Neural crest cell (in vitro differentiated cells): Measurements from ENCODE around the gene ZNF142. TPM values are rescaled to one million over a fixed set of nuclear protein-coding genes. Genes with fewer than 3 reads are reported as not detected.

Source experiments
- DNase-seq: peaks from one replicate; pipeline ENCODE4 v3.0.0; 2021; ENCODE audit warnings: low read depth, mixed read lengths, low spot score
- H3K27ac Mint-ChIP-seq: one replicate; pipeline ENCODE4 v1.8.0; 2021; ENCODE audit warnings: mild to moderate bottlenecking, mixed read lengths; ENCODE audit not compliant: unreplicated experiment
- H3K27me3 Mint-ChIP-seq: 2 replicates; pipeline ENCODE4 v1.8.0; 2021; ENCODE audit warnings: low read depth, mild to moderate bottlenecking, mixed read lengths
- H3K36me3 Mint-ChIP-seq: 2 replicates; pipeline ENCODE4 v1.8.0; 2021; ENCODE audit warnings: low read depth, mild to moderate bottlenecking, mixed read lengths
- H3K4me1 Mint-ChIP-seq: 2 replicates; pipeline ENCODE4 v1.8.0; 2021; ENCODE audit warnings: mixed read lengths
- H3K4me3 Mint-ChIP-seq: one replicate; pipeline ENCODE4 v1.8.0; 2021; ENCODE audit warnings: mild to moderate bottlenecking, mixed read lengths
- H3K9me3 Mint-ChIP-seq: 2 replicates; pipeline ENCODE4 v1.8.0; 2021; ENCODE audit warnings: mixed read lengths
- CTCF ChIP-seq: fragments of 200-600 bp; sonication (generic); conservative IDR thresholded peaks from 2 replicates; pipeline ENCODE4 v1.5.0; 2021; ENCODE audit warnings: antibody characterized with exemption, mild to moderate bottlenecking
- total RNA-seq: library from RNA; stranded (reverse); gene quantifications from 2 replicates; pipeline ENCODE4 v1.2.1, GENCODE V29; 2021

Gene ZNF142
- total RNA-seq, 1 donor from 2014 or later, result 58.2 TPM

- no peak for TF ChIP-seq CTCF
- DNase-seq, result no peak
- H3K27ac Mint-ChIP-seq, result peak overlapping the region; percentile 69
- no peaks in the 10 kb centered on the region for H3K9me3 Mint-ChIP-seq
- H3K4me1 Mint-ChIP-seq, result peaks cover 19% of the 10 kb centered on the region
- no peaks in the 10 kb centered on the region for H3K27me3 Mint-ChIP-seq
- H3K4me3 Mint-ChIP-seq, result peak overlapping the region; percentile 45
- H3K36me3 Mint-ChIP-seq, result peaks cover 9% of the 10 kb centered on the region
Measured at GRCh38 chr2:218662827-218663226, 3.4 kb upstream of the ZNF142 start.

- TF ChIP-seq CTCF, result no peak
- H3K27me3 Mint-ChIP-seq, result no peaks in the 10 kb centered on the region
- no peaks in the 10 kb centered on the region for H3K9me3 Mint-ChIP-seq
- no peak overlapping the region for H3K27ac Mint-ChIP-seq
- H3K4me3 Mint-ChIP-seq, result peak overlapping the region; percentile 45
- peaks cover 7% of the 10 kb centered on the region for H3K36me3 Mint-ChIP-seq
- no peak for DNase-seq
- peaks cover 19% of the 10 kb centered on the region for H3K4me1 Mint-ChIP-seq
Measured at GRCh38 chr2:218662377-218662776, 3.0 kb upstream of the ZNF142 start.

- no peak overlapping the region for H3K27ac Mint-ChIP-seq
- TF ChIP-seq CTCF, result no peak
- peaks cover 19% of the 10 kb centered on the region for H3K4me1 Mint-ChIP-seq
- H3K4me3 Mint-ChIP-seq, result peak overlapping the region; percentile 94
- no peak for DNase-seq
- H3K27me3 Mint-ChIP-seq, result no peaks in the 10 kb centered on the region
- no peaks in the 10 kb centered on the region for H3K9me3 Mint-ChIP-seq
- H3K36me3 Mint-ChIP-seq, result peaks cover 5% of the 10 kb centered on the region
Measured at GRCh38 chr2:218659988-218660358, 550 bp upstream of the ZNF142 start.

DNA sequence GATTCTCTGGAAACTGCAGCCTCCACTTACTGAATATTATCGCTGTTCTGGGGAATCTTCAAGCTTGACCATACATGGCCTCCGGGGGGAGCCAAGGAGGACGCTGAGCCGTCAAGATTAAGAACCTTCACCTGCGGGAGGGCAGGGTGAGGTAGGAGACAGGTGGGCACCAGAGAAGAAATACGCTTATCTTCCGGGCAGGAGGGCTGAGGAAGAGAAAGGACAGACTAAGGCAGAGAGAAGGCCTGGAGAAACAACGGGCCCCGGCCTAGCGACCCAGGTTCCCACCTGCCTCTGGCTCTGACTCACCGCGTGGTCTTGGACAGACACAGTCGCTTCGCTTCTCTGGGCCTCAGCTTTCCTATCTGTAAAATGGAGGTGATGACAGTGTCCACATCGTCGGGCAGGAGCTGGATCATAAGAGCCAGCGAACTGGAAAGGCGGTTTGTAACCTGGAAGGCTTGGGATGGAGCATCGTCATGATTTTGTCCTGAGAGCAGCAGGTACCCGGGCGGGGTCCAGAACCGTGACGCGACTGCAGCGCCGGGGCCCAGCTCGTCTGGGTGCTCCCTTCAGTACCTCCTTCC lies 659 bp downstream of the ZNF142 start:
- DNase-seq, result peak; percentile 16
- peak overlapping the region; percentile 94 for H3K4me3 Mint-ChIP-seq
- H3K4me1 Mint-ChIP-seq, result peaks cover 19% of the 10 kb centered on the region
- H3K27ac Mint-ChIP-seq, result peak overlapping the region; percentile 95
- H3K36me3 Mint-ChIP-seq, result peaks cover 5% of the 10 kb centered on the region
- no peaks in the 10 kb centered on the region for H3K9me3 Mint-ChIP-seq
- peak; percentile 64 for TF ChIP-seq CTCF
- no peaks in the 10 kb centered on the region for H3K27me3 Mint-ChIP-seq

GRCh38 chr2:218655751-218656150 lies 3.7 kb downstream of the ZNF142 start:
- Mint-ChIP-seq H3K36me3 (no peaks in the 10 kb centered on the region), H3K4me3 (peak overlapping the region; percentile 19), H3K9me3 (no peaks in the 10 kb centered on the region), H3K27ac (no peak overlapping the region), H3K4me1 (peaks cover 19% of the 10 kb centered on the region), H3K27me3 (no peaks in the 10 kb centered on the region)
- no peak for DNase-seq
- TF ChIP-seq CTCF, result no peak

DNA sequence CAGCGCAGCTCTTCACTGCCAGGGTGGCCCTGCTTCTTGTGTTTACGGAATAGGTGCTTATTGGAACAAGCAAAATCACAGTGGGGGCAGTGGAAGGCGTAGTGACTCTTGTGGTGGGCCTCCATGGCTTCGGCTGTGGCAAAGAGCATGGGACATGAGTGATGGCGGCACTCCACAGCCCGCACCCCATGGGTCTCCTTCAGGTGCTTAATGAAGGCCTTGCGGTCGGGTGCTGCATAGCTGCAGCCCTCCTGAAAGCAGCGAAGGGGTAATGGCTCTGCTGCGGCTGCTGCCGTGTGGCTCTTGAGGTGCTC lies 10.7 kb downstream of the ZNF142 start:
- H3K4me1 Mint-ChIP-seq, result no peaks in the 10 kb centered on the region
- no peak overlapping the region for H3K27ac Mint-ChIP-seq
- peak; percentile 1 for TF ChIP-seq CTCF
- H3K4me3 Mint-ChIP-seq, result no peak overlapping the region
- no peak for DNase-seq
- peaks cover 11% of the 10 kb centered on the region for H3K36me3 Mint-ChIP-seq
- no peaks in the 10 kb centered on the region for H3K27me3 Mint-ChIP-seq
- H3K9me3 Mint-ChIP-seq, result no peaks in the 10 kb centered on the region
